DND-41 (cell line): ENCODE measurements around the gene CLEC4A.
"Not testable (repeated sequence)": the region's sequence is repeated elsewhere in the genome, so short reads cannot be mapped to it uniquely, and the experiment has no call there.

Source experiments
- ATAC-seq: fragments of 200-7000 bp; cut with Tn5 transposase; 3 replicates; pipeline ENCODE4 v1.9.1; 2021; ENCODE audit warnings: low read depth; ENCODE audit not compliant: insufficient read depth
- DNase-seq: peaks from one replicate; pipeline ENCODE4 v3.0.0-alpha.2; 2020
- H2AFZ ChIP-seq: 2 replicates; pipeline ENCODE4 v1.6.0; 2012; ENCODE audit warnings: low read depth, low read length
- H3K27ac ChIP-seq: 2 replicates; pipeline ENCODE4 v1.5.1; 2012; ENCODE audit warnings: low read length, inconsistent platforms
- H3K27me3 ChIP-seq: fragments of 200-600 bp; sonication (generic); 2 replicates; pipeline ENCODE4 v1.6.0; 2012; ENCODE audit warnings: low read length, mild to moderate bottlenecking, inconsistent platforms; ENCODE audit not compliant: insufficient read depth, poor library complexity
- H3K36me3 ChIP-seq: 2 replicates; pipeline ENCODE4 v1.5.1; 2012; ENCODE audit warnings: low read length, inconsistent platforms; ENCODE audit not compliant: insufficient read depth
- H3K4me1 ChIP-seq: 2 replicates; pipeline ENCODE4 v1.5.1; 2012; ENCODE audit warnings: mild to moderate bottlenecking, low read length; ENCODE audit not compliant: insufficient read depth
- H3K4me2 ChIP-seq: 2 replicates; pipeline ENCODE4 v1.6.0; 2012; ENCODE audit warnings: mild to moderate bottlenecking, moderate library complexity, low read length, inconsistent platforms; ENCODE audit not compliant: insufficient read depth
- H3K4me3 ChIP-seq, 2 experiments: fragments of 200-600 bp in 1 of 2; shearing (Covaris generic) in 1 of 2; 2 replicates each; pipeline ENCODE4 v1.5.1; 2012 to 2016; ENCODE audit warnings: inconsistent platforms in 2 of 2, low read length in 2 of 2, mild to moderate bottlenecking in 2 of 2, low read depth in 1 of 2, moderate library complexity in 1 of 2
- H3K79me2 ChIP-seq: 2 replicates; pipeline ENCODE4 v1.6.0; 2012; ENCODE audit warnings: low read length, inconsistent platforms; ENCODE audit not compliant: insufficient read depth
- H3K9ac ChIP-seq: 2 replicates; pipeline ENCODE4 v1.6.0; 2012; ENCODE audit warnings: low read depth, mild to moderate bottlenecking, inconsistent platforms, low read length, moderate library complexity
- H3K9me3 ChIP-seq: 2 replicates; pipeline ENCODE4 v1.5.1; 2012; ENCODE audit warnings: low read length, moderate library complexity, mild to moderate bottlenecking, inconsistent platforms; ENCODE audit not compliant: insufficient read depth, severe bottlenecking
- H4K20me1 ChIP-seq: 2 replicates; pipeline ENCODE4 v1.6.0; 2012; ENCODE audit warnings: low read length; ENCODE audit not compliant: insufficient read depth
- EZH2 ChIP-seq: IDR thresholded peaks from 3 replicates; pipeline ENCODE4 v1.6.1; 2012; ENCODE audit warnings: borderline replicate concordance, low read depth, mild to moderate bottlenecking, moderate library complexity, low read length, inconsistent platforms; ENCODE audit not compliant: severe bottlenecking
- TF ChIP-seq, protein P1 (sequence below): IDR thresholded peaks from 2 replicates; pipeline ENCODE4 v1.5.1; 2012; ENCODE audit warnings: borderline replicate concordance, low read length, moderate library complexity, mild to moderate bottlenecking; ENCODE audit not compliant: poor library complexity, severe bottlenecking; ENCODE audit errors: extremely low read depth

CLEC4A gene

DNA sequence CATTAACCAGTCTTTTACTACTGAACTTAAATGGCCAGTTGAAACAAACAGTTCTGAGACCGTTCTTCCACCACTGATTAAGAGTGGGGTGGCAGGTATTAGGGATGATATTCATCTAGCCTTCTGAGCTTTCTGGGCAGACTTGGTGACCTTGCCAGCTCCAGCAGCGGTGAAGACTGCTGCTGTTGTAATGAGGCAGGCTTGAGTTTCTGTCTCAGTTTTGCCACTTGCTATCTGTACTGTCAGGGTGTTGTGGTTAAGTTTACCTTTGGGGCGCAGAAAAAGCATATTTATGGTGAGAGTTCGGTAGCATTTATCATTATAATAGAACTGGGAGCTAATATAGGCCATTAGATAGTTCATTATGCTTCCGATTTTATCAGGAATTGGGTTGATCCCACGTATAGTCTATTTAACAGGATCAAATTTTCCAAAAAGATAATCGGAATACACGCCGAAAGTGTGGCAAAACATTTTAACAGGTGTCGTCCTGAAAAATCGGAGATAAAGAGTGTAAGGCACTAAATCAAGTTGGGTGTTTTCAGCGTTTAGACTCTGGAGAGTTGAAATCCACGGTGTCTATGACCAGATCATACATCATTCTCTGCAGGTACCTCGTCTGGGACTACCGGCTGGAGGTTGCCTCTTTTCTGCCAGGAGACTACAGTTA is 42.0 kb upstream of the CLEC4A start:
- peaks cover 45% of the 10 kb centered on the region for H3K4me1 ChIP-seq
- peak; percentile 19 for DNase-seq
- H3K79me2 ChIP-seq, result peaks cover 52% of the 10 kb centered on the region
- H3K9ac ChIP-seq, result peak overlapping the region; percentile 64
- no peak for ATAC-seq
- peak overlapping the region; percentile 84 for H3K4me2 ChIP-seq
- H3K27ac ChIP-seq, result peak overlapping the region; percentile 85
- H2AFZ ChIP-seq, result peak overlapping the region; percentile 96
- TF ChIP-seq EZH2, result no peak
- TF ChIP-seq, protein P1, sequence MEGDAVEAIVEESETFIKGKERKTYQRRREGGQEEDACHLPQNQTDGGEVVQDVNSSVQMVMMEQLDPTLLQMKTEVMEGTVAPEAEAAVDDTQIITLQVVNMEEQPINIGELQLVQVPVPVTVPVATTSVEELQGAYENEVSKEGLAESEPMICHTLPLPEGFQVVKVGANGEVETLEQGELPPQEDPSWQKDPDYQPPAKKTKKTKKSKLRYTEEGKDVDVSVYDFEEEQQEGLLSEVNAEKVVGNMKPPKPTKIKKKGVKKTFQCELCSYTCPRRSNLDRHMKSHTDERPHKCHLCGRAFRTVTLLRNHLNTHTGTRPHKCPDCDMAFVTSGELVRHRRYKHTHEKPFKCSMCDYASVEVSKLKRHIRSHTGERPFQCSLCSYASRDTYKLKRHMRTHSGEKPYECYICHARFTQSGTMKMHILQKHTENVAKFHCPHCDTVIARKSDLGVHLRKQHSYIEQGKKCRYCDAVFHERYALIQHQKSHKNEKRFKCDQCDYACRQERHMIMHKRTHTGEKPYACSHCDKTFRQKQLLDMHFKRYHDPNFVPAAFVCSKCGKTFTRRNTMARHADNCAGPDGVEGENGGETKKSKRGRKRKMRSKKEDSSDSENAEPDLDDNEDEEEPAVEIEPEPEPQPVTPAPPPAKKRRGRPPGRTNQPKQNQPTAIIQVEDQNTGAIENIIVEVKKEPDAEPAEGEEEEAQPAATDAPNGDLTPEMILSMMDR, result no peak
- no peaks in the 10 kb centered on the region for H3K27me3 ChIP-seq
- H4K20me1 ChIP-seq, result no peaks in the 10 kb centered on the region
- H3K4me3 ChIP-seq, result peak overlapping the region; percentile 70 to 87
- H3K9me3 ChIP-seq, result no peaks in the 10 kb centered on the region
- H3K36me3 ChIP-seq, result no peaks in the 10 kb centered on the region

DNA sequence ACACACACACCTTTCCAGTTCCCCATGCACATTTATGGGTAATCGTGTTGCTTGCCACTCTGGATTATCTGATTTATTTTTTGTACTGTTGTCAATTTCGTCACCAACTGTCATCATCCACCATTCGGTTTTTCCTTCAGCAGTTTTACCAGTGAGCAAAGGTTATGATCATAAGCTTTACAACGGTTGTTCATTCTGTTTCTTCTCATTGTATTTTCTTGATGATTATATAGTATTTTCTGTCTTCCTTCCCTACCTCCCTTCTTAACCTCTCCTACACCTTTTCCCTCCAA is 40.7 kb upstream of the CLEC4A start:
- ATAC-seq (no peak), DNase-seq (no peak)
- peak overlapping the region; percentile 64 for H3K9ac ChIP-seq
- H3K4me3 ChIP-seq, result peak overlapping the region; percentile 70 to 87
- H3K27me3 ChIP-seq, result no peaks in the 10 kb centered on the region
- no peaks in the 10 kb centered on the region; the same call in 1 of the 2 replicates for H4K20me1 ChIP-seq
- TF ChIP-seq, protein P1, result no peak
- TF ChIP-seq EZH2, result no peak
- no peaks in the 10 kb centered on the region for H3K9me3 ChIP-seq
- no peaks in the 10 kb centered on the region for H3K36me3 ChIP-seq
- peaks cover 65% of the 10 kb centered on the region for H3K79me2 ChIP-seq
- H3K4me1 ChIP-seq, result peaks cover 54% of the 10 kb centered on the region
- peak overlapping the region; percentile 85 for H3K27ac ChIP-seq
- peak overlapping the region; percentile 96 for H2AFZ ChIP-seq
- peak overlapping the region; percentile 84 for H3K4me2 ChIP-seq

DNA sequence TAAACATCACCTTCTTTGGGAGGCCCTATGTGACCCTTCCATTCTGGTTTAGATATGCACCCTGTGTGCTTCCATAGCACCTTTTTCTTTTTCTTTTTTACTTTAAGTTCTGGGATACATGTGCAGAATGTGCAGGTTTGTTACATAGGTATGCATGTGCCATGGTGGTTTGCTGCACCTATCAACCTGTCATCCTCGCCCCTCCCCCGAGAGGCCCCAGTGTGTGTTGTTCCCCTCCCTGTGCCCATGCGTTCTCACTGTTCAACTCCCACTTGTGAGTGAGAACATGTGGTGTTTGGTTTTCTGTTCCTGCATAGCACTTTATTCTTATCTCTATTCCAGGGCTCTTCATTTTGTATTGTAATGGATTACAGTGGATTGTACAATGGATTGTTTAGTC is 39.1 kb upstream of the CLEC4A start:
- peaks cover 81% of the 10 kb centered on the region for H3K79me2 ChIP-seq
- ATAC-seq, H3K9ac ChIP-seq, H3K27me3 ChIP-seq, H4K20me1 ChIP-seq, H2AFZ ChIP-seq, H3K27ac ChIP-seq, H3K9me3 ChIP-seq, DNase-seq: not testable (repeated sequence)
- H3K4me2 ChIP-seq, result peak overlapping the region; percentile 84
- peak overlapping the region in 1 of 2 experiments; percentile 23; a peak in 1 of 4 replicates for H3K4me3 ChIP-seq
- peaks cover 59% of the 10 kb centered on the region for H3K4me1 ChIP-seq
- H3K36me3 ChIP-seq, result peaks cover 10% of the 10 kb centered on the region; the same call in 1 of the 2 replicates

DNA sequence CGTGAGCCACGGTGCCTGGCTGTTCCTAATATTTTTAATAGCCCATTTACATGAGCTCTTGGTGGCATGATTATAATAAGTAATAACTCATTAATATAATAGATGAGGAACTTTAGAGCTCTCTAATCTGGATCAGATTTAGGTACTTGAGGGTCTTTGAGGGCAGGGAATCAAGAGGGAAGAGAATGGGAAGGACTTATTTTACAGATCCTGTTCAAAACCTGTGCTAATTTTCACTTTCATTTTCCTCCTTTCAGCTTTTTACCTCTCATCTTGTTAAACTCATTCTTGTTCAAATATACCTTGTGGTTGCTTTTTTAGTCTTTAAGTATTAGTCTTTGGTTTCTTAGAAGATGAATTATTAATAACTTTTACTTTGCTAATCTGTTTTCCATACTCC is 35.8 kb upstream of the CLEC4A start:
- Histone ChIP-seq H3K4me2 (peak overlapping the region; percentile 25; the same call in 1 of the 2 replicates), H4K20me1 (no peaks in the 10 kb centered on the region; the same call in 1 of the 2 replicates), H3K27me3 (no peaks in the 10 kb centered on the region), H3K36me3 (peaks cover 44% of the 10 kb centered on the region), H3K79me2 (peaks cover 66% of the 10 kb centered on the region), H2AFZ (no peak overlapping the region), H3K27ac (no peak overlapping the region), H3K9me3 (no peaks in the 10 kb centered on the region), H3K4me3 (no peak overlapping the region), H3K9ac (no peak overlapping the region), H3K4me1 (peaks cover 40% of the 10 kb centered on the region)
- no peak for TF ChIP-seq EZH2
- TF ChIP-seq, protein P1, result no peak
- DNase-seq, result no peak
- no peak for ATAC-seq
